ENCODE data around the gene UGT2B28. TPM values are rescaled to one million over a fixed set of nuclear protein-coding genes. Genes with fewer than 3 reads are reported as not detected.

Gene UGT2B28
- not detected in 2 replicates for total RNA-seq

DNA sequence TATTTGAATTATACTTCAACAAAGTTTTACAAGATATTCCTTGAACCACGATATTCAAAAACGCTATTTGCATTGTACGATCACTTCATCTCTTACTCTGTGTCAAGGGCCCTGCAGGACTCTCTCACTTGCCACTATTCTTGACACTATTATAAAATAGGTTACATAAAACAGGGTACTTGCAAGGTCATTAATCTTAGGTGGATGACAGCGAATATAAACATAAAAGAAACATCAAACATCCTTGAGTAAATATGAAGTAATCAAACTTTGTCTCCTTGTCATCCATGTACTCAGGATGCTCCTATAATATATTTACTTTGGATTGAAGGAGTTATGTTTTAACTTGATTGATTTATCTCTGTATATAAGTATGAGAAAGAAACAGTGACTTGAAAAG is at the start of gene UGT2B28:
Gene UGT2B28 (plus strand): TSS at position 395 of the 400 bp plus-strand sequence. CDS start 26 bp downstream, outside the sequence.

Other genes with a start within 250 kb of the UGT2B28 start
- gene UGT2B7, start 184.0 kb upstream of the UGT2B28 start, total RNA-seq, result not detected in 2 replicates
- gene UGT2B11, start 65.7 kb upstream of the UGT2B28 start, total RNA-seq, result not detected in 2 replicates
- gene UGT2B4, start 215.4 kb downstream of the UGT2B28 start, total RNA-seq, result not detected in 2 replicates

Data from bronchus fibroblast of lung (primary cell).